Fibroblast of the conjunctiva (primary cell): ENCODE results near the gene SUDS3.
"Not testable (repeated sequence)": the region's sequence is repeated elsewhere in the genome, so short reads cannot be mapped to it uniquely, and the experiment has no call there.

Experiments used
- DNase-seq: peaks from one replicate; pipeline ENCODE4 v3.0.0-alpha.2; 2010; ENCODE audit warnings: low read depth

SUDS3 gene, protein sequence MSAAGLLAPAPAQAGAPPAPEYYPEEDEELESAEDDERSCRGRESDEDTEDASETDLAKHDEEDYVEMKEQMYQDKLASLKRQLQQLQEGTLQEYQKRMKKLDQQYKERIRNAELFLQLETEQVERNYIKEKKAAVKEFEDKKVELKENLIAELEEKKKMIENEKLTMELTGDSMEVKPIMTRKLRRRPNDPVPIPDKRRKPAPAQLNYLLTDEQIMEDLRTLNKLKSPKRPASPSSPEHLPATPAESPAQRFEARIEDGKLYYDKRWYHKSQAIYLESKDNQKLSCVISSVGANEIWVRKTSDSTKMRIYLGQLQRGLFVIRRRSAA

DNA sequence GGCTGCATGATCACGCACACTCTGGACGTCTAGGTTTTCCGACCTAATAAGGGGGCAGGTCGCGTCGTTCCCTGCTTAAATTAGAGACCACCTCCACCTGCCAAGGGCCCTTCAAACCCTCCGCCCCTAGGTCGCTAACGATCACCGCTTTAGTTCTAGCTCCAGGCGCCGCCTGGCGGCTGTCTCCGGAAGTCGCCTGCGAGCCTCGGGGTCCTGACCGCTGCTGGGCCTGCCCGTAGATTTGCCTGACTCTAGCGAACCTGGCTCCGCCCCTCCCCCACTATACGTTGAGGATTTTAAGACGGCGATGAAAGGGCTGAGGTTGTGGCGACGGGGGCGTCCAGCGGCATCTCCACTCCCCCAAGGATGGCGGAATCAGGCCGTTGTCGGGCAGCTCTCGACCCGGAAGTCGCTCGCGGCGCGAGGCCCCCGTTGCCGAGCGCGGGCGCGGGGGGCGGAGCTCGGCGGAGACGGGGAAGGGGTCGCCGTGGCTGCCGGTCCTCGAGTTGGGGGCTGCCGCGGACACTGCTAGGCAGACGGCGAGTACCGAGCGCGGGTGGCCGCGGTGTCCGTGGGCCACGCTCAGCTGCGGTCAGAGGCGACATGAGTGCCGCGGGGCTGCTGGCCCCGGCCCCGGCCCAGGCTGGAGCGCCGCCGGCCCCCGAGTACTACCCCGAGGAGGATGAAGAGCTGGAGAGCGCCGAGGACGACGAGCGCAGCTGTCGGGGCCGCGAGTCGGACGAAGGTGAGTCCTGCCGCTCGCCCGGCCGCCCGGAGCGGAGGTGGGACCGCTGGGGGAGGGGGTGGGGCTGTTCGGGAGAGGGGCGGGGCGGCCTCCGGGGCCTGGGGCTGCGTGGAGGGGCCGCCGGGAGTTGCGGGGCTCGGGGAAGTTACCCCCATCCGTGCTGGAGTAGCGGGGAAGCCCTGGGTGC is at the start of gene SUDS3:
Gene SUDS3, plus strand, starts transcription at position 467 of the 932 bp plus-strand sequence. Its CDS starts 137 bp downstream, at position 604.
- peak; percentile 57 for DNase-seq

DNA sequence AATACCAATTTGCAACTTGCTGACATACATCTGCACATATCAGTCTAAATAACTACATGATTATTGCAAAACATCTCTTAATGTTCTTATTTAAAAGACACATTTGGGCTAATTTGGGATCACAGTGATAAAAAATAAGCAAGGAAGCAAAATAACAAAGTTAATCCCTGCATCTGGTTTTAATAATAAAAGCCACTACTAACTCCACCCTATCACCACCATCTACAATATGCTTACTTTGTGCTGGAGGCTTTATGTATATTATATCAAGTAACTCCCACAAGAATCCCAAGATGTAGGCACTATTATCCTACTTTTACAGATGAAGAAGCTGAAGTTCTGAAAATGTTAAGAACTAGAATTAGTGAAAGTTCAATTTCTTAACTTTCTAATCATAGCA is 49.4 kb upstream of the SUDS3 start:
- DNase-seq = no peak

DNA sequence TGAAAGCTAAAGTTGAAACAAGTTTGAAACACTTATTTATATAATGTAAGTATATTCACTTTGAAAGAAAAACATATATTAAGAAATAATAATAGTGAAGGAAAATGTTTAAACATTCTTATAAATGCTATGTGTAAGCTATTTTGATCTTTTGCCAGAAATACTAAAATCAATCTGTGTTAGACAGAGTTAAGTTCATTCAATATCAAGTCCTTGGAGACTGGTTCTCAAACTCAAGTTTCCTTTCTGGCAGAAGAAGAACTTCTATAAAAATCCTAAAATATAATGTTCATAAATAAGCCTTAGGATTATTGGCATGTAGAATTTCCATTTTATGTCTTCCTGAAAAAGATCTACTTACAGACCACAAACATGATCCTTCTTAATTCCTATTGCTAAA is 49.0 kb upstream of the SUDS3 start:
- no peak for DNase-seq

DNA sequence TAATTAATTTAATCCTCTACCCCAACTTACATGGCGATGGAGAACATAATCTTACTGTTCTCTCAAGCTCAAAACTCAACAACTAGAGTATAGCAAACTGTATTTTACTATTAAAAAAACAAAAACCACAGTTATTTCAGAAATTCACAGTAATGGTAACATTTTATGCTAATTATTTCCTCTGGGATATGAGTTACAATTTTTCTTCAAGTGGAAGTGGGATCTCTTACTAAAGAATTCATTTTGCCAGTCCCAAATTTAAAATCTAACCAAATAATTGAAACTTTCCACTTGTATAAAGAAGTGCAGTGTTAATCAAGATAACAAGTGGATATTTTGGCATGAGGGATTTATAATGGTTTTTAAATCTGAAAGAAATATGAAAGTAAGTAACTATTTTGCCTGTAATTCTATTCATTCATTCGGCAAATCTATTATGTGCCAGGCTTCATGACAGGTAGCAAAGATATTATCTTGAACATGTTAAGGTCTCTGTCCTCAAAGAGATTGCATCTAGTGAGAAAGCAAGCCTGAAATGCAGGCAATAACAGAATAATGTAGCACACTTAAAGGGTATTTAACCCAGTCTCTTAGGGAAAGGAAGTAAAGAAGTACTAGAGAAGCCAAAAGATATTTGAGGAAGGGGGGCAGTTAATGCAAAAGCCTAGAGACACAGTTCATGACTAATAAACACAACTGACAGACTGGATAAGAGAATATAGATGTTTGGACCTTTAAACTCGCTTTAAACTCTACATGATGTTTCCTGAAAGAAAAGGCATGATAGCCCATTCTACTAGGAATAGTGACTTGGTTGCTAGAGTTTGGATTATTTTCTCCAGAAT is 47.6 kb upstream of the SUDS3 start:
- no peak for DNase-seq

DNA sequence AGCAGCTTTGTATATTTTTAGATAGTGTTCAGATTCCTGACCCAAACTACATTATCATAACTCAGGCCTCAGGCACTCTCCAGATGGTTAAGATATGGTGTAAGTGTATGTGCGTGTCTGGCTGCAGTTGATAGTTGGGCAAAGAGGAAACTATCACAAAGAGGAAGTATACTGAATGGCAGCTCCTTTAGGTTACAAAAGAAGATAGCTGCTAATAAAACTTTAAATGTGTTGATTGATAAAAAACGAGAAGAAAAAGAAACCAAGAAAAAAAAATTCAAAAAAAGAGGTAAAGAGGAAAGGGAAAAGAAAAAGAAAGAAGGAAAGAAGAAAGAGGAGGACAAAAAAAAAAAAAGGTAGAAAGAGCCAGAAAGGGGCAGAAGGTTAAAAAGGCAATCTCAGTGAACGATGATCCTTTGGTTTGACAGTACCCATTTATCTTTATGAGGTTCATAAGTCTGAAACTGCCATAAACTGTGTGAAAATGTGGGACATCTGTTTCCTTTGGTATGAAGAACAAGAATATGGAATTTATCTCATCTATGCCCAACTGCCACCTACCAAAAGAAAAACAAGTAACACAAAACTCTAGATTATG is 45.8 kb upstream of the SUDS3 start:
- DNase-seq = no peak

DNA sequence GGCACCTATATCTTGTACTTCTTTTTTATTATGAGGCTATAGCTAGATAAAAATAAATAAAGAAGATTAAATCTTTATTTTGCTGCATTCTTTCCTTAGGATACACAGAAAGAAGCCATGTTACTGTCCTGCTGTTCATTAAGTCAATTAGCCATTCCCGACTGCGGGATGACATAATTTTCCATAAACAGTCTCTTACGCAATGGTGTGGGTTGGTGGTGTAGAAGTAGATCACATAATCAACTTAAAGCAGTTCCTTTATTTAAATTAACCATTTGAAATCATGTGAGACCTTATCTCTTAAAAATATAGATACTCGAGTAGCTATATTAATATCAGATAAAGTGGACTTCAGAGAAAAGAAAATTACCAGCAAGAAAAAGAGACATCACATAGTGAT is 43.8 kb upstream of the SUDS3 start:
- DNase-seq = no peak

DNA sequence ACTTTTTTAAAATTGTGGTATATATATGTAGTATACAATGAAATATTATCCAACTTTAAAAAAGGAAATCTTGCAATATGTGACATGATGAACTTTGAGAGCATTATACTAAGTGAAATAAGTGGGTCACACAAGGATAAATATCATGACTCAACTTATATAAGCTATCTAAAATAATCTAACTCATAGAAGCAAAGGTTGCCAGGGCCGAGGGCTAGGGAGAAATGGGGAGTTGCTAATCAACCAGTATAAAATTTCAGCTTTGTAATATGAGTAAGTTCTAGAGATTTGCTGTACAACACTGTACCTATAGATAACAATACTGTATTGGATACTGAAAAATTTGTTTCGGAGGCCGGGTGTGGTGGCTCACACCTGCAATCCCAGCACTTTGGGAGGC is 42.1 kb upstream of the SUDS3 start:
- no peak for DNase-seq

DNA sequence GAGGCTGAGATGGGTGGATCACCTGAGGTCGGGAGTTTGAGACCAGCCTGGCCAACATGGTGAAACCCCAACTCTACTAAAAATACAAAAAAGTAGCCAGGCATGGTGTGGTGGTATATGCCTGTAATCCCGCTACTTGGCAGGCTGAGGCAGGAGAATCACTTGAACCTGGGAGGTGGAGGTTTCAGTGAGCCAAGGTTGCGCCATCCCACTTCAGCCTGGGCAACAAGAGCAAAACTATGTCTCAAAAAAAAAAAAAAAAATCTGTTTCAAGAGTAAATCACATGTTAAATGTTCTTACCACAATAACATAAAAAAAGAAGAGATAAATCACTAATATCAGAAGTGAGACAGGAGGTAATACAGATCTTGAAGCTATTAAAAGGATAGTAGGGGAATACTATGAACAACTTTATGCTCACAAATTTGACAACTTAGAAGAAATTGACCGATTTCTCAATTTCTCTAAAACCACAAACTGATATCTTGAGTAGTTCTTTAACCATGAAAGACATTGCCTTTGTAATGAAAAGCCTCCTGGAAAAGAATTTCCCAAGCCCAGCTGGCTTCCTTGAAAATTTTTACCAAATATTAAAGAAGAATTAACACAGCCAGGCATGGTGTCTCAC is 41.3 kb upstream of the SUDS3 start:
- no peak for DNase-seq

DNA sequence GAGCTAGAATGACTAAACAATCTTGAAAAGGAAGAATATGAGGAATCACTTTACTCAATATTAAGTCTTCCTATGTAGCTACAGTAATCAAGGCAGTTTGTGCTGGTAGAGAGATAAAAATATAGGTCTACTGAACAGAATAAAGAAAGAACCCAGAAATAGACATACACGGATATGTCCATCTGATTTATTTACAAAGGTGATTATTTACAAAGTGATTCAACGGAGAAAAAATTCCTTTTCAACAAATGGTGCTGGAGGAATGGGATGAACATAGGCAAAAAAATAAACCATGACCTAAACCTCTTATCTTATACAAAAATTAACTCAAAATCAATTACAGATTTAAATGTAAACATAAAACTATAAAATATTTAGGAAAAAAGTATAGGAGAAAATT is 40.2 kb upstream of the SUDS3 start:
- no peak for DNase-seq

DNA sequence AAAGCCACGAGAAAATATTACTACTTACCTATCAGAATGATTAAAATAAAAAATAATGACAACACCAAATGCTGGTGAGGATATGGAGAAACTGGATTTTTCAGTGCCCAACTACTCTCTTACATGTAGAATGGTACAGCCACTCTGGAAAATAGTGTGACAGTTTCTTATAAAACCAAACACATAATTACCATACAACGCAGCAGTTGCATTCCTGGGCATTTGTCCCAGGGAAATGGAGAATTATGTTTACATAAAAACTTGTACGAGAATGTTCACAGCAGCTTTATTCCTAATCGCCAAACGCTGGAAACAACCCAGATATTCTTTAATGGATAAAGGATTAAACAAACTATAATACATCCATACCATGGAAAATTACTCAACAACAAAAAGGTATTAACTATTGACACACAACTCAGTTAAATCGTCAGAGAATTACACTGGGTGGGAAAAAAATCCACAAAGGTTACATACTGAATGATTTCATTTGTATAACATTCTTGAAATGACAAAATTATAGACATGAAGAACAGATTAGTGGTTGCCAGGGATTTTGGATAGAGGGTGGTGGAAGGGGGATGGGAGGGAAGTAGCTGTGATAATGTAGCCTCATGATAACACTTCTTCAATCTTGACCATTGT is 39.0 kb upstream of the SUDS3 start:
- no peak for DNase-seq

DNA sequence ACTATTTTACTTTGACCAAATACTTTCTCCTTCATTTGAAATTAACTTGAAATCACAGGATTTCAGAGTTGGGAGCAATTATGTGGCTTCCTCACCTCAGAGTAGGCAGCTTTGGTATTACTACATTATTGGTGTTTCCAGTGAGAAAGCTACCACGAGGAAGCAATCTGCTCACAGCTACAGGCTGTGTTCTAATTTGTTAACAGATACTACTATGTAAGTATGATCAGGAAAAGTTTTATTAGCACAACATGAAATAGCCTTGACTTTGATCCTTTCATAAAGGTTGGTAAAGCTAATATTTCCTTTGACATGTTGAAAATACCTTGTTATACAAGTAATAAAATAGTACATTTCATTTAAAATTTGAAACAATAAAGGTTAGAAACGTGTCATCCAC is 34.3 kb upstream of the SUDS3 start:
- DNase-seq = no peak

DNA sequence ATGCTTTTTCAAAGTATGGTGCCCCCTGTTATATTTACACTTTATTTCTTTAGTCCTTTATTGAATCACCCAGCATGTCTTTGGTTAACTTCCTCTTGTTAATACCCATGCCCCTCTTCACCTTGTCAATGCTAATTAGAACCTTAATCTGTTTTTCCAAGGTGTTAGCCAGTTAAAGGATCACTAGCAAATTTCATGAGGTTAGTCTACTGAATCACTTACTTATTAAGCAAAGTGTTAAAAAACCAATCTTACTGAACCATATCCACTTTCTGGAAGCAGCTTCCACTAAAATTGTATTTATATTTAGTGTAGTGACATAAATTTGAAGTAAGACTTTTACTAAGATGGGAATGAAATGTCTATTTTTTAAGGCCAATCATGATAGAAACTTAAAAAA is 31.5 kb upstream of the SUDS3 start:
- DNase-seq = no peak

DNA sequence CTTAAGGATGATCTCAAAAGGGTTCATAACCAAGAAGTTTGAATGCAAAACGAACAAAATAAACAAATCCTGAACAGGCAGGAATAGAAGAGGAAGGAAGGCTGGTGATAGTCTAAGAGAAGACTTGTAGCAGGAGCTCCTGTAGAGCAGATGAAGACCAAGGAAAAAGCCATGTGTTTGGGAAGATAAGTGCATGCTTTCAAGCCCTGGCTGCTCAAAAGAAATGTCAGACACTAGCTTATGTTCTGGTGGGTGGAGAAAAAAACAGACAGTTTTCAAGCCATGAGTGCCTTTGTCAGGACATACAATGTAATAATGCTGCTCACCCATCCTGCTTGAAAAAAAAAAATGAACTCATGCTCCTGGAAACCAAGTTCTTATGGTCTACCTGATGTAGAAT is 31.0 kb upstream of the SUDS3 start:
- DNase-seq = no peak

DNA sequence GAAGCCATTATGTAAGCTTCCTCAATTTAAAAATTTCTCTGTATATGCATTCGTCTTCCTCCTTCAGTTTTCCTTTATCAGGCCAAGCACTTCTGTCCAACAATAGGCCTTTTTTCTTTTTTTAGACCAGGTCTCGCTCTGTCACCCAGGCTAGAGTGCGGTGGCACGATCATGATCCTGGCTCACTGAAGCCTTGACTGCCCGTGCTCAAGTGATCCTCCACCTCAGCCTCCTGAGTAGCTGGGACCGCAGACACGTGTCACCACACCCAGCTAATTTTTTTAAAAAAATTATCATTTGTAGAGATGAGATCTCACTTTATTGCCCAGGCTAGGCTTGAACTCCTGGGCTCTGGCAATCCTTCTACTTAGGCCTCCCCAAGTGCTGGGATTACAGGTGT is 29.5 kb upstream of the SUDS3 start:
- no peak for DNase-seq

DNA sequence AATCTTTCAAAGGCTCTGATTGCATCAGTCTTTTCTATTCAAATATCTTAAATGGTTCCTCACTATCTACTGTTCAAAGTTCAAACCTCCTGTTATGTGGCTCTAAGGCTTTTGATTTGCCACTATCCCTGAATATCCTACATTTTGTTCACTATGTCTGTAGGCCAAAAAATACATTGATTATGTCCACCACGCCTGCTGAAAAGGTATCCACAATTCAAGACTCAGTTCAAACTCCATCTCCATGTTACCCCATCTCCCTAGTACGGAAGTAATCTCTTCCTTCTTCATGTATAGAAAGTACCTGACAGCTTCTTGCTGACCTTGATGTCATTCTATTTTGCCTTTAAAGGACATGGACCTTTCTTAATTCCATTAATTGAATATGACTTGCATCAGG is 28.4 kb upstream of the SUDS3 start:
- no peak for DNase-seq

DNA sequence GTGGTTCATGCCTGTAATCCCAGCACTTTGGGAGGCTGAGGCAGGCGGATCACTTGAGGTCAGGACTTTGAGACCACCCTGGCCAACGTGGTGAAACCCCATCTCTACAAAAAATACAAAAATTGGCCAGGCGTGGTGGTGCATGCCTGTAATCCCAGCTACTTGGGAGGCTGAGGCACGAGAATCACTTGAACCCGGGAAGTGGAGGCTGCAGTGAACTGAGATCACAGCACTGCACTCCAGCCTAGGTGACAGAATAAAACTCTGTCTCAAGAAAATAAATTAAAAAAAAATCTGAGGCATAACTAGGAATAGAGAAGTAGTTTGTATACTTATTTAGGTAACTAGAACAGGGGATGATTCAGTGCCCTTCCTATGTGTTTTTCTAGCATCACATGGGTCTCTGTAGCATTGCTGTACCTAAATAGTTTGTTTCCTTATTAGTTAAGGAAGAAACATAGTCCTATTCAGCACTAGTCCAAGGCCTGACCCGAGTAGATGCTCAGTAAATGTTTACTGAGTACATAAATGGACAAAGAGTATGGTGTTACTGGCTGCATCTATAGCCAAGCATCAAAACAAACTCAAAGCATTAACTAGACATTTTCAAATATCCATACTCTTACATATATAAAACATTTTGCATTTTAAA is 25.3 kb upstream of the SUDS3 start:
- DNase-seq = no peak

DNA sequence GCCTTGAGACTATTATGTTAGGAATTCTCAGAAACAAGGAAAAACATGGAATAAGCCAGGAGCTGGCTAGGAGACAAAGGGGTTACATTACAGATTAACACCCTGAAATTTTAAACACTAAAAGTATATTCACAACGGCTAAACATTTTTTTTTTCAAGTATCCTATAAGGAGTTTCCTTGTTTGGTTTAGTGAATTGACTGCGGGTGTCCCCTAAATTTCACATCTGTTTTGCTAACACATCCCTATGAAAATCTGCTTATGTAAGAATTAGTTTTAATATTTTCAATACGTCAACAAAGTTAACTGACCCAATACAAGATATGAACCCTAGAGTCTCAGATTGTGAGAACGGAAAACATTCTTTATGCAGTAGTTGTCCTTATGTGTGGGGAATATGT is 22.6 kb upstream of the SUDS3 start:
- no peak for DNase-seq

DNA sequence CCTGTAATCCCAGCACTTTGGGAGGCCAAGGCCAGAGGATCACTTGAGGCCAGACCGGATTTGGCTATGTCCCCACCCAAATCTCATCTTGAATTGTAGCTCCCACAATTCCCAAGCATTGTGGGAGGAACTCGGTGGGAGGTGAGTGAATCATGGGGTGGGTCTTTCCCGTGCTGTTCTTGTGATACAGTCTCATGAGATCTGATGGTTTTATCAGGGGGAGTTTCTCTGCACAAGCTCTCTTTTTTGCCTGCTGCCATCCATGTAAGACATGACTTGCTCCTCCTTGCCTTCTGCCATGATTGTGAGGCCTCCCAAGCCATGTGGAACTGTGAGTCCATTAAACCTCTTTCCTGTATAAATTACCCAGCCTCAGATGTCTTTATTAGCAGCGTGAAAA is 21.9 kb upstream of the SUDS3 start:
- not testable (repeated sequence) for DNase-seq

DNA sequence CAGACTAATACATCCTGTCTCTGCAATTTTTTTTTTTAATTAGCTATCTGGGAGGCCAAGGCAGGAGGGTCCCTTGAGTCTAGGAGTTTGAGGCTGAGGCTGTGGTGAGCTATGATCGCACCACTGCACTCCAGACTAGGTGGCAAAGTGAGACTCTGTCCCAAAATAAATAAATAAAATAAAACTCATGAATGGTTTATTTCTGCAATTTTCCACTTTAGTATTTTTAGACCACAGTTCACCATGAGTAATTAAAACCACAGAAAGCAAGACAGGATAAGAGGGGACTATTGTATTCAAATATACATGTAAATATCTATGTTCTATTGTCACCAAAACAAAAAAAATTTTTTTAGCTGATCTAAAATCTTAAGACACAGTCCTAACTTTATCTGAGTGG is 21.5 kb upstream of the SUDS3 start:
- no peak for DNase-seq

DNA sequence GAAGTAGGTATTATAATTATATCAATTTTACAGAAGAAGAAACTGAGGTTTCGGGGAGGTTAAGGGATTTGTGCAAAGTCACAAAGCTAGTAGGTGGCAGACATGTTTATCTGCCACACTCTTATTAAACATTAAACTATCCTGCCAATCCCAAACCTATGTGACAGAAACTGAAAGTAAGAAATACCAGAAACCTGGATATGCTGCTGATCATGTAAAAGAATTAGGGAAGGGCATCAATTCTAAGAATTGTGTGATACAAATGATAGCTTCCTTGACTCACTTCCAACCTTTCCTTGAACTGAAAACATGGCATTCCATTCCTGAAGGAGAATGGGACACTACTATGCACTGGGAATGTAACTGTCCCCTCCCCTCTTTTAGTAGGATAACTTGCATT is 20.5 kb upstream of the SUDS3 start:
- no peak for DNase-seq
